Left hindlimb (tissue), 1 donor: ENCODE measurements around the gene USP7.
A peak's percentile ranks its signal among the peaks of the same experiment; 100 is the strongest.

ENCODE experiments used
- DNase-seq: peaks from one replicate; pipeline ENCODE4 v3.0.0-alpha.2; 2018

Gene USP7

DNA sequence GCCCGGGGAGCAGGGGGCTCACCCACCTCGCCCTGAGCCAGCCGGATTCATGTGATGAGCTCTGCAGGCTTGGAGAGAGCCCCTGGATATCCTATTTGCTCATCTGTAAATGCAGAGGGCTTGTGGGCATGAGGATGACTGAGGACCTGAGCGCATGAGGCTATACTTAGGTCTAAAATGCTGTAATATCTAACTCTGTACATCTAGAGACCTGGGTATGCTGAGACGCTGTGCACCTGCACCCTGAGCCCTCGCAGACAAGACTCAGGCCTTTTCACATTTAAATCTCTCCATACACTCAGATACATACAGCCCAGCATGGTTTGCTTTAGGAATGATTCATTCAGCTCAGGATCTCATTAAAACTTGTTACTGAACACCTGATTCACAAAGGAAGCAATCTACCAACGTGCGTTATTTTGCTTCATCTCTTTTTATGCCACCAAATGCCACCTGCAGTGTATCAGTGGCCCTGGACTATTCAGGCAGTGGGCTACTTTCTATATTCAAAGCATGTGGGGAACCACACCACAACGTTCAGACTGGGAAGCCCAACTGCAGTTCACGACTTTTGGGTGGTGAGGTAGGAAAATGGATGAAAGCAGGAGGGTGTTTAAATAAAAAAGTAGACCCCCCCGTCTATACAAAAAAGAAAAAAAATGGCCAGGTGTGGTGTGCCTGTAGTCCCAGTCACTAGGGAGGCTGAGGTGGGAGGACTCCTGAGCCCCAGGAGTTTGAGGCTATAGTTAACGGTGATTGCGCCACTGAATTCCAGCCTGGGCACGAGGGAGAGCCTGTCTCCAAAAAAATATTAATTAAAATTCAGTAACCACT is 12.0 kb downstream of the USP7 start:
- no peak for DNase-seq

DNA sequence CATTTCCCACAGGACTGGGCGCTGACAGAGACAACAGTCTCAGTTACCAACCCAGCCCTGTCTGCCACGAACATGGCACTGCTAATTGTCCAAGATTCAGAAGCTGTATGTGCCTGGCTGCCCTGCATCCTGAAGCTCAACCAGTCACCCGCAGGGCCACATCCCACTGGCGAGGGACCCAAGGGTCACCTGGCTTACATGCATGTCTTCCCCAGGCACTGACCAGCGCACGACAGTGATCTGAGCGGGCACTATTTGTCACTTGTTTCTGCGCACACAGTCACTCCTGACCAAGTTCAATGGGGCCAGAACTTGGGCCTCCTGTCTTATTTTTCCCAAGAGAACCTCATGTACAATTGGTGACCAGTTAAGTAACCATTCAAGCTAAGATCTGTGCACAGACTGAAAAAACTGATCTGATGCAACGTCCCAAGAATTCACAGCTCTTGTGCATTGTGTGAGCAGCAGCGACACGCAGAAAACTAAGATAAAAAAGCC is 13.1 kb downstream of the USP7 start:
- DNase-seq = no peak

DNA sequence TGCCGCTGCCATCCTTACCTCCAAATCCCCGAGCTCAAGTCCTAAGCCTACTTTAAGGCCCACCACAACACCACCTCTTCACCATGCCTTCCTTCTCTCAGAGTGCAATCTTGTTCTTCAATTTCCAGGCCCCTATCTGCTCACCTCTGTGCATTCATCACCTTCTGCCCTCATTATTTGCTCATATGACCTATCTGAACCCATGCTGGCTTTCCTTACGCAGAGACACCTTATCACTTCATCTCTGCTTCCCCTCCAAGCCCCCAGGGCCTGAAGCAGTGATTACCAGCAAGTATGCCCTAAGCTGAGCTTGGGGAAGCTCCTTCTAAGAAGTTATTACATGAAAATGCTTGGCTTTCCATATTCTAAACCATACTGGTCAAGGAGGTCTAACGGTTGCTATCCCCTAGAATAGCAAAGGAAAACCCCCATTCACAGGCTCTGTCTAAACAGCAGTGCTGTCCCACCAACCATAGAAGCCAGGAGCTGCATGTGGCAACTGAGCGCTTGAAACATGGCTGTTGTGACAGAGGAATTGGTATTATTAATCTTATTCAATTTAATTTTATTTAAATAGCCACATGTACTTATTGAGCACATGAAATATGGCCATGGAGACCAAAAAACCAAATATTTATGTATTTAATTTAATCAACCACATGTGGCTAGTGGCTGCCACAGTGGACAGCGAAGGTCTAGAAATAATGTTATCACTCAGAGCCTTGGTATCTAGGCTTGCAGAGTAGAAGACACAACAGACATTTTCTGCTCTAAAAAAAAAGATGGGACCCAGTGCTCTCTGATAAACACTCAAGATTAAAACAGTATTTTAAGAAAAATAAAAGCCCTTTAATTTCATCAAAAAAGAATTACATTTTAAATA is 13.9 kb downstream of the USP7 start:
- DNase-seq = no peak

DNA sequence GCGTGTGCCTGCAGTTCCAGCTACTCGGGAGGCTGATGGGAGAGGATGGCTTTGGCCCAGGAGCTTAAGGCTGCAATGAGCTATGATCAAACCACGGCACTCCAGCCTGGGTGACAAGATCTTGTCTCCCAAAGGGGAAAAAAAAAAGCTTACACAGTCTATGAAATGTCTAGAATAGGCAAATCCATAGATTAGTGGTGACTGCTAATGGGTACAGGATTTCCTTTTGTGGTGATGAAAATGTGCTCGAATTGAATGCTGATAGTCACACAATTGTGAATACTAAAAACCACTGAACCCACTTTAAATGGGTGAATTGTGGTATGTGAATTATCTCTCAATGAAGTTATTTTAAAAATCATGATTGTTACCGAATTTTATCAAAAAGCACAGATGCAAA is 14.9 kb downstream of the USP7 start:
- no peak for DNase-seq

DNA sequence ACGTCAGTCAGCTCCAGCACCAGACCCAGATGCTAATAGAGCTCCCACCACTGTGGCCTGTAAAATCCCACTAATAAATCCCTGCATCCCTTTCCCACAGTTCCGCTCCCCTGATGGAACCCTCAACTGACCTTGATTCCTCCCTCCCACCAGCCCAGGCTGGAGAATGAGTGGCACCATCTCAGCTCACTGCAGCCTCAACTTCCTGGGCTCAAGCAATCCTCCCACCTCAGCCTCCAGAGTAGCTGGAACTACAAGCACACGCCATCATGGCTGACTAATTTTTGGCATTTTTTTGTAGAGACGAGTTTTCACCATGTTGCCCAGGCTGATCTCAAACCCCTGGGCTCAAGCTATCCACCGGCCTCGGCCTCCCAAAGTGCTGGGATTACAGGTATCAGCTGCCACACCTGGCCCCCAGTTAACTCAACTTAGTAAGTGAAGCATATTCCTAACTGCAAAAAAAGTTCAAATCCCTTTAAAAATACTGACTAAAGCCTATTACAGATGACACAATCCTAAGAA is 15.6 kb downstream of the USP7 start:
- no peak for DNase-seq

- no peak for DNase-seq
Measured at GRCh38 chr16:8946544-8946943, 17.2 kb downstream of the USP7 start.

DNA sequence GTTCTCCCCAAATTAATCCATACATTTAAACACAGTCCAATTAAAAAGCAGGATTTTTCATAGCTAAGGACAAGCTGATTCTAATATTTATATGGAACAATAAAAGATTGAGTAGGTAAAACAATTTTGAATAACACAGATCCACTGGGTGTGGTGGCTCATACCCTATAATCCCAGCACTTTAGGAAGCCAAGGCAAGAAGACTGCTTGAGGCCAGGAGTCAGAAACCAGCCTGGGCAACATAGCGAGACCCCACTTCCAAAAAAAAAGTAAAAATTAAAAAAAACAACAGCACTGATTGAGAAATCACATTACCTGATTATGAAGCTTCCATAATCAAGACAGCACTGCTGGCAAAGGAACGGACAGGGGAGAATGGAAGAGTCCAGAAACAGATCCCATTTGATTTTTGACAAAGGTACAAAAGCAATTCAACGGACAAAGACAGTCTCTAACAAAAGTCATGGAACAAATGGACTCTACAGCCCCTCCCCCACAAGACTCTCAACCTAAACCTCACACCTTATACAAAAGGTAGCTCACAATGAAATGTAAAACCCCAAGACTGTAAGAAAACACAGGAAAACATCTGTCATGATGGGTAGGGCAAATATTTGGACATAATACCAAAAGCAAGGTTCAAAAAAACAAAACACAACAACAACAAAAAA is 17.9 kb downstream of the USP7 start:
- no peak for DNase-seq

DNA sequence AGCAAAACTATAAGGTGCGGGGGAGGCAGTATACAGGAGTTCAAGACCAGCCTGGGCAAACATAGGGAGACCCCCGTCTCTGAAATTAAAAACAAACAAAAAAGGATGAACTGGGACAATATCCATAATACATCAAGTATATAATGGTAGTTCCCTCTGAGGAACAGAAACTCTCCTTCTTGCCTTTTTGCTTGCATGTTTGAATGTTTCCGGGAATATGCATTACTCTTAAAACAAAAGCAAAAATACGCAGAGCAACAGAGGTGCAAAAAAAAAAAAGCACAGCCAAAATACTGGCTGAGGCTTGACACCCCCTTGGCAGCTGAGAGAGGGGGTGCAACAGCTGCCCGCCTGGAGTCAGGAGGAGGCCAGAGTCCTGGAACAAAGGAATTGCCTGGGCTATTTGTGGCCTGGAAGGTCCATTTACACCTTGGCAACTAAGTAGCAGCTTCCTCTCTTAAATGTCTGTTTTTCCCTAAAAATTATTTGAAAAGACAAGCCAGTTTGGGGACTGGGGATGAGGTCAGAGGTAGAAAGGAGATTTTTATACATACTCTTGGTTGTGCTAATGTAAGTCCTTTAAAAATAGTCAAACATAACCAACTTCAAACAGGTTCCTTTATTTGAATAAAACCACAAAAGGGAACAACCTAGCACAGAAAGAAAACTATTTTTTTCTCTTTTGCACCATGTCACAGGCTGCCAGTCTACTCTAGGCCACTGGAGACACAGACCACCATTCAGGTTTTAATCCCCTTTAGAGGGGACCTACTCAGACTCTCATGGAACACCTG is 19.5 kb downstream of the USP7 start:
- no peak for DNase-seq

GRCh38 chr16:8943001-8943763 is 20.5 kb downstream of the USP7 start:
- no peak for DNase-seq

DNA sequence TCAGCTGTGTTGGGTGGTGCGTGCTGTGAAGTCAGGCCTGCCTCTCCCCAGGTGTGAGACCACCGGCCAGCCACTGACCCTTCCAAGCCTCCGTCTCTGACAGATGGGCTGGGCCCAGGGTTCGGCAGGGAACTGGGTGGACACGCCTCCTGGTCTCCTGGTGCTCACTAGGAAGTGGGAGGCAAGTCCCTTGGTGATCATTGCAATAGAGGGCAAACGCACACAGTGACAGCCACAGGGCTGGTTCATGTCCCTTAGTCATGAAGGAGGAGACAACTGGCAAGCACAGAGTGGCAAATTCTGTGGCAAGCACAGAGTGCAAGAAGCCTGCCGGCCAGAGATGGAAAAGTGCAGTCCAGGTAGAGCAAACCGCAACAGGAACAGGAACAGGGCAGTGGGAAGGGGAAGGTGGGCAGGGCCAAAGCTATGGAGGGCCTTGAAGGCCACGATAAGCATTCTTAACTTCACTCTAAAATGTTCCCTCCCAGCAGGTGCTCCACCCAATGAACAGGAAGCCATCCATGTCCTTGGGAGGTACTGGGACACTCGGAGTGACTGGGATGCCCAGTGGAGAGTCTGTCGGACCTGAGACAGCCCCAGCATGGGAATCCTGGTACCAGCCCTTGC is 21.9 kb downstream of the USP7 start:
- no peak for DNase-seq

- DNase-seq = no peak
Measured at GRCh38 chr16:8937803-8938202, 25.9 kb downstream of the USP7 start.

GRCh38 chr16:8936421-8936820 is 27.3 kb downstream of the USP7 start:
- no peak for DNase-seq

GRCh38 chr16:8935989-8936388 is 27.7 kb downstream of the USP7 start:
- DNase-seq = no peak

- no peak for DNase-seq
Measured at GRCh38 chr16:8934601-8935000, 29.1 kb downstream of the USP7 start.

- peak; percentile 54 for DNase-seq
Measured at GRCh38 chr16:8931859-8932258, 31.8 kb downstream of the USP7 start.

GRCh38 chr16:8929086-8929748 is 34.5 kb downstream of the USP7 start:
- no peak for DNase-seq

- no peak for DNase-seq
Measured at GRCh38 chr16:8928467-8928957, 35.2 kb downstream of the USP7 start.

GRCh38 chr16:8926827-8927226 is 36.9 kb downstream of the USP7 start:
- DNase-seq = no peak

GRCh38 chr16:8925455-8925854 is 38.3 kb downstream of the USP7 start:
- DNase-seq = no peak

DNA sequence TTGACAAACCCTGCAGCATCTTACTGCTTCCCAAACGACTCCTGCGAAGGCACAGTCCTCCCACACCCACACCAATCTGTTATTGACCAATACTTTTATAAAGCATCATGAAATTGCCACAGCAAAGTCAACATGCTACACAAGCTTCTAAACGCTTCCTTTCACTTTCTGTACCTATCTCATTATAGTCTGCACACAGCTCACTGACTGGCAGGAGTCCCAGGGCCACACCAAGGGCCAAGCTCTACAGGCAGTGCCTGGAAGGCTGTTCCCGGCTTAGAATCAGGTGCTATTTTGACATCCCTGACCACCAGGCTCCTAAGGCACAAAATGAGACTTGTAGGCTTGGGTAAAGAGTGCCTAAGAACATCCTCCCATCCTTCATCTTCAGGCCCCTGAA is 39.5 kb downstream of the USP7 start:
- DNase-seq = no peak
